Stomach (tissue), 4 donors: ENCODE results near the gene ZBTB7B.

Experiments
- EP300 ChIP-seq: sonication (generic); formaldehyde crosslinking; IDR thresholded peaks from one replicate; pipeline ENCODE4 v1.6.1; 2017; ENCODE audit warnings: antibody characterized with exemption
- POLR2A ChIP-seq, 4 donors: fragments of 450-650 bp; IDR thresholded peaks; one replicate each; pipeline ENCODE4 v1.6.1; 2016; ENCODE audit warnings: antibody characterized with exemption in 4 of 4, control low read depth in 2 of 4, mild to moderate bottlenecking in 1 of 4, moderate library complexity in 1 of 4
- POLR2AphosphoS5 ChIP-seq, 3 donors: sonication (generic); formaldehyde crosslinking; IDR thresholded peaks; one replicate each; pipeline ENCODE4 v1.6.1; 2016; ENCODE audit warnings: antibody characterized with exemption in 3 of 3
- TF ChIP-seq, protein P1 (sequence below), 7 experiments: fragments of 450-650 bp in 4 of 7; fragments of 200-600 bp in 3 of 7; sonication (generic) in 3 of 7; IDR thresholded peaks; one replicate each; pipeline ENCODE4 v1.5.1; 2016 to 2019; ENCODE audit warnings: antibody characterized with exemption in 7 of 7, control low read depth in 2 of 7, mild to moderate bottlenecking in 1 of 7

DNA sequence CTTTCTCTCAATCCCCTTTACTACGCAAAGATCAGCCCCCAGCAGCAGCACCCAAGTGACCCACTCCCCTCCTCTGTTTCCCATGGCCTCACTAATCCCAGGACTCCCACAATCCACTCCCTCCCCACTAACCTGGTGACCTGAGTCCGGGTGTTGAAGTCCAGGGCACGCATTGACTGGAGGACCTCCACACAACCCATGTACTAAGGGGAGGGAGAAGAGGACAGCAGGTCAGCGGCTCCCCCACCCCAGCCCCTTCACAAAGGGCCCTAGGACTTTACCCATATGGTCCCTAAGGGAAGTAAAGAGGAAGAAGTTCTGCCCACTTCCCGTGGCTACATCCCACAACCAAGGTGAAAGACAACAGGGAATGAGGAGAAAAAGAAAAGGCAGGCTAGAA is 33.4 kb upstream of the ZBTB7B start:
- TF ChIP-seq, protein P1, sequence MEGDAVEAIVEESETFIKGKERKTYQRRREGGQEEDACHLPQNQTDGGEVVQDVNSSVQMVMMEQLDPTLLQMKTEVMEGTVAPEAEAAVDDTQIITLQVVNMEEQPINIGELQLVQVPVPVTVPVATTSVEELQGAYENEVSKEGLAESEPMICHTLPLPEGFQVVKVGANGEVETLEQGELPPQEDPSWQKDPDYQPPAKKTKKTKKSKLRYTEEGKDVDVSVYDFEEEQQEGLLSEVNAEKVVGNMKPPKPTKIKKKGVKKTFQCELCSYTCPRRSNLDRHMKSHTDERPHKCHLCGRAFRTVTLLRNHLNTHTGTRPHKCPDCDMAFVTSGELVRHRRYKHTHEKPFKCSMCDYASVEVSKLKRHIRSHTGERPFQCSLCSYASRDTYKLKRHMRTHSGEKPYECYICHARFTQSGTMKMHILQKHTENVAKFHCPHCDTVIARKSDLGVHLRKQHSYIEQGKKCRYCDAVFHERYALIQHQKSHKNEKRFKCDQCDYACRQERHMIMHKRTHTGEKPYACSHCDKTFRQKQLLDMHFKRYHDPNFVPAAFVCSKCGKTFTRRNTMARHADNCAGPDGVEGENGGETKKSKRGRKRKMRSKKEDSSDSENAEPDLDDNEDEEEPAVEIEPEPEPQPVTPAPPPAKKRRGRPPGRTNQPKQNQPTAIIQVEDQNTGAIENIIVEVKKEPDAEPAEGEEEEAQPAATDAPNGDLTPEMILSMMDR (IDR thresholded peaks at IDR 0.05): no peak
- no peak for TF ChIP-seq POLR2A (IDR thresholded peaks at IDR 0.05)
- TF ChIP-seq POLR2AphosphoS5 (IDR thresholded peaks at IDR 0.05): no peak
- no peak for TF ChIP-seq EP300
